VCaP (cell line): Measurements from ENCODE around the gene CTNNA1.
A peak's percentile ranks its signal among the peaks of the same experiment; 100 is the strongest.
"Not testable (repeated sequence)": the region's sequence is repeated elsewhere in the genome, so short reads cannot be mapped to it uniquely, and the experiment has no call there.

ENCODE experiments used
- H3K27ac ChIP-seq: fragments of 450-650 bp; 2 replicates; pipeline ENCODE4 v1.5.1; 2017
- CTCF ChIP-seq: fragments of 450-650 bp; conservative IDR thresholded peaks from 2 replicates; pipeline ENCODE4 v1.5.1; 2017; ENCODE audit warnings: mild to moderate bottlenecking, moderate library complexity

Gene CTNNA1

DNA sequence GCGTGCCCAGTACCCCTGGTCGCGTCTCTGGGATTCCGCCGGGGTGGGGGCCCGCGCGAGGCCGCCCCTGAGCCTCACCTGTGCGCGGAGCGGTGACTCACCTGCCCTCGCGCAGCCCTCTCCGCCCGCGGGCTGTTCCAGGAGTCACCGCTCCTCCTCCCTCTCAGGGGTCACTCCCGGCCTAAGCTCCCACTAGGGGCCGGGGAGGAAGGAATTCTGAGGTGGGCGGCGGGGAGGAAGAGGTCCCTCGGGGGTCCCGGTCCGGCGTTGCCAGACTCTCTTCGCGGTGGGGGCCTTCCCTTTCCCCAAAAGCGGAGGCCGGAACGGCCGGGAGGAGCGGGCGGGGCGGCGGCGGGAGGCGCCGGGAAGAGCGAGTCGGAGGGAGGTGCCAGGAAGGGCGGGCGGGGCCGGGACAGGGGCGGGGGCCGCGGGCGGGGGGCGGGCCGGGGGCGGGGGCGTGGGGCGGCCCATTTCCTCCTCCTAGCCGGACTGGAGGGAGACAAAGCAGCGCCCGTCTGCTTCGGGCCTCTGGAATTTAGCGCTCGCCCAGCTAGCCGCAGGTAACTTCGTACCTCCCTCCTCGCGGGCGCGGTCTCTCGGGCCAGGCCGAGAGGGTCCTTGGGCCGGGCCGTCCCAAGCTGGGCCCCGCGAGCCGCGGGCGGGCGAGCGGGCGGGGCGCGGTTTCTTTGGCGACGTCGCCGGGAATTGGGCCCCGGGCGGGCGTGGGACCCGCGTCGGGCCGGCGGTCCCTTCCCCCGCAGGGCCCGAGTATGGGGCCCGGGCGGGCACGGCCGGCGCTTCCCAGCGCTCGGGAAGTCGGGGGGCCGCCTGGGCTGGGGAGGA, at the start of gene CTNNA1:
TSS of gene CTNNA1 (plus strand) at position 475 of the 843 bp plus-strand sequence. CDS start 28,500 bp downstream, outside the sequence.
- no peak for TF ChIP-seq CTCF
- H3K27ac ChIP-seq: peak within 1 kb of the TSS; percentile 99

DNA sequence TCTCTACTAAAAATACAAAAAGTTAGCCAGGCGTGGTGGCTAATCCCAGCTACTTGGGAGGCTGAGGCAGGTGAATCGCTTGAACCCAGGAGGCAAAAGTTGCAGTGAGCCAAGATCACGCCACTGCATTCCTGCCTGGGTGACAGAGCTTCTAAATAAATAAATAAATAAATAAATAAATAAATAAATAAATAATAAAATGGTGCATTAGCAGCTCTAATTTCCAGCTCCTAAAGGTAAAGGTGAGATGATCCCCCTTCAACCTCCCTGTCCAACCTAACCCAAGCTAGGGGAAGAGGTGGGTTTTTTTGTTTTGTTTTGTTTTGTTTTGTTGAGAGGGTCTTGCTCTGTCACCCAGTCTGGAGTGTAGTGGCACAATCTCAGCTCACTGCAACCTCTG, 49.4 kb upstream of the CTNNA1 start:
- H3K27ac ChIP-seq: not testable (repeated sequence)

GRCh38 chr5:138705007-138705406, 48.2 kb upstream of the CTNNA1 start:
- no peak for TF ChIP-seq CTCF
- H3K27ac ChIP-seq: no peak overlapping the region

DNA sequence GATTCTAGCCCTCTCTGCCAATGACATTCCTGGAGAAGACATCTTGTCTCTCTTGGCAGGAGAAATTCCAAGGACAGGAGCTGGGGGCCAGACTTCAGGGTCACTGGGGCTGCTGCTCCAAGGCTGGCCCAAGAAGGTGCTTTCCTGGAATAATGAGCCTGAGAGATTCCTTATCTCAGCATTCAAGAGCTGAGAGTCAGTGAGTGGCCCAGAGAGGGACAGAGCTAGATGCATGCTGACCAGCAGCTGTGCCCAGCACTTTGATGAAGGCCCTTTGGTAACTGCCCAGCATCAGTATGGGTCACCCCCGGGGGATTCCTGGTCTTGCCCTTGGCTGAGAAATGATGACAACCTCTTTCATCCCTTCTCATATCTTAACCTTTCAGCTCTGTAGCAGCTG, 47.7 kb upstream of the CTNNA1 start:
- no peak for TF ChIP-seq CTCF

DNA sequence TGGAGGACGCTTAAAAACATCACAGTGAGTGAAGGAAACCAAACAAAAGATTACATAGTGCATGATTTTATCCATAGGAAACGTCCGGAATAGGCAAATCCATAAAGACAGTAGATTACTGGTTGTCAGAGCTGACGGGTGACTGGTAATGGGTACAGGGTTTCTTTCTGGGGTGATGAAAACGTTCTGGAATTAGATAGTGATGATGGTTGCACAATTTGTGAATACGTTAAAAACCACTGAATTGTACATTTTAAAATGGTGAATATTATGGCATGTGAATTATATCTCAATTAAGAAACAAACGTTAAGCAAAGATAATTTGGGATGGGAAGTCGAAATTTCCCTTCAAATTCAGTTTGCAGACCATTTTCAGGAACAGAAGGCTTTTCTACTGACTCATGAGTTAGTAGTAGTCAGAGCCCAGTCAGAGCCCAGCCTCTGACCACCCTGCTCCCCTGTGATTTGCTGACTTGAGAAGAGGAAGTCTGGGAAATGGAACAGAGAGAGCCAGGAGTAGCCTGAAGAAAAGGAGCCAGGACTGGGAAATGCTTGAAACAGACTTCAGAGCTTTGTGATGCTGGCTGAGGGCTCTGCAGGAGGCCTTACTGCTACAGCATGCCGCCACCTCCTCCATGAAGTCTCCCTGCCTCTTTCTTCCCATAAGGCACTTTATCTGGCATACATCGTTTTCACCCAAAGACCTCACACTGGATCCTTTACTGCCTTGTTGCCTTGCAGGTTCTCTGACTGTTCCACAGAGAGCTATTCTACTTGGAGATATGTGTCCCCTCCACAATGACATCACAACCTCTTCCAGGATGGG, 46.4 kb upstream of the CTNNA1 start:
- no peak for TF ChIP-seq CTCF
- H3K27ac ChIP-seq: no peak overlapping the region

More for the DNA sequence above, 47.7 kb upstream of the CTNNA1 start:
- no peak overlapping the region for H3K27ac ChIP-seq

GRCh38 chr5:138708791-138709190, 44.4 kb upstream of the CTNNA1 start:
- no peak for TF ChIP-seq CTCF
- H3K27ac ChIP-seq: no peak overlapping the region

GRCh38 chr5:138709202-138709601, 44.0 kb upstream of the CTNNA1 start:
- H3K27ac ChIP-seq: no peak overlapping the region
- TF ChIP-seq CTCF: no peak
